Coronary artery (tissue), 2 donors: Measurements from ENCODE around the gene PIK3R2.
A peak's percentile ranks its signal among the peaks of the same experiment; 100 is the strongest.

ENCODE experiments used
- DNase-seq: peaks from one replicate; pipeline ENCODE4 v3.0.0-alpha.2; 2017; ENCODE audit warnings: low spot score
- H3K27ac ChIP-seq, 2 donors: fragments of 200-600 bp; sonication (generic); one replicate each; pipeline ENCODE4 v1.5.1; 2016 to 2019
- H3K4me3 ChIP-seq: fragments of 200-600 bp; sonication (generic); 2 replicates; pipeline ENCODE4 v1.5.1; 2016; ENCODE audit warnings: mild to moderate bottlenecking, moderate library complexity
- TF ChIP-seq, protein P1 (sequence below): fragments of 200-600 bp; sonication (generic); IDR thresholded peaks from one replicate; pipeline ENCODE4 v1.5.1; 2019; ENCODE audit warnings: antibody characterized with exemption

PIK3R2 gene

DNA sequence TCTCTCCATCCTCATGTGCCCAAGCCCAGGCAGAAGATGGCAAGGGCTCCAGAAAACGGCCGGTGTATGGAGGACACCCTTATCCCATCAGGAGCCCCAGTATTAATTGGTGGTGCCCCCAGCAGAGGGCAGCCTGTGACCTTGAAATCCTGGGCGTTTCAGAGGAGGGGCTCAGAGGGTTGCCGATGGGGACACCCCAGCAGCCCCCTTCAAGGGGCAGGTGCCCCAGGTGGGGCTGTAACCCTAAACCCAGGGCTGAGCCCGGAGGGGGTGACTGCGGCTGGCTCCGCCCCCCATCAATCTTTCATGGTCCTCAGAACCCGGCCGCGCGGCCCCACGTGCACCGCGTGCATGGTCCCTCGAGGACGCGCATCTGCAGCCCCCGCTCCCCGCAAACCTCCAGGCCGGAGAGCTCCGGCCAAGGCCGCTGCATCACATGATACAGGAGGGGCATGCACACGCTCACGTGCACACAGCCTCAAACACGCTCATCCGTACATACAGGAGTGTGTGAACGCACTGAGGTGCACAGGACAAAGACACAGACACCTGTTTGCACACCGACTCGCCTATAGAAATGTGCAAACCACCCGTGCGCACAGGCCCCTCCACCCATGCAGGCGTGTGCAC, 49.9 kb downstream of the PIK3R2 start:
- TF ChIP-seq, protein P1, sequence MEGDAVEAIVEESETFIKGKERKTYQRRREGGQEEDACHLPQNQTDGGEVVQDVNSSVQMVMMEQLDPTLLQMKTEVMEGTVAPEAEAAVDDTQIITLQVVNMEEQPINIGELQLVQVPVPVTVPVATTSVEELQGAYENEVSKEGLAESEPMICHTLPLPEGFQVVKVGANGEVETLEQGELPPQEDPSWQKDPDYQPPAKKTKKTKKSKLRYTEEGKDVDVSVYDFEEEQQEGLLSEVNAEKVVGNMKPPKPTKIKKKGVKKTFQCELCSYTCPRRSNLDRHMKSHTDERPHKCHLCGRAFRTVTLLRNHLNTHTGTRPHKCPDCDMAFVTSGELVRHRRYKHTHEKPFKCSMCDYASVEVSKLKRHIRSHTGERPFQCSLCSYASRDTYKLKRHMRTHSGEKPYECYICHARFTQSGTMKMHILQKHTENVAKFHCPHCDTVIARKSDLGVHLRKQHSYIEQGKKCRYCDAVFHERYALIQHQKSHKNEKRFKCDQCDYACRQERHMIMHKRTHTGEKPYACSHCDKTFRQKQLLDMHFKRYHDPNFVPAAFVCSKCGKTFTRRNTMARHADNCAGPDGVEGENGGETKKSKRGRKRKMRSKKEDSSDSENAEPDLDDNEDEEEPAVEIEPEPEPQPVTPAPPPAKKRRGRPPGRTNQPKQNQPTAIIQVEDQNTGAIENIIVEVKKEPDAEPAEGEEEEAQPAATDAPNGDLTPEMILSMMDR = no peak
- no peak for DNase-seq
- H3K27ac ChIP-seq = no peak overlapping the region
- peak overlapping the region; percentile 94 for H3K4me3 ChIP-seq

DNA sequence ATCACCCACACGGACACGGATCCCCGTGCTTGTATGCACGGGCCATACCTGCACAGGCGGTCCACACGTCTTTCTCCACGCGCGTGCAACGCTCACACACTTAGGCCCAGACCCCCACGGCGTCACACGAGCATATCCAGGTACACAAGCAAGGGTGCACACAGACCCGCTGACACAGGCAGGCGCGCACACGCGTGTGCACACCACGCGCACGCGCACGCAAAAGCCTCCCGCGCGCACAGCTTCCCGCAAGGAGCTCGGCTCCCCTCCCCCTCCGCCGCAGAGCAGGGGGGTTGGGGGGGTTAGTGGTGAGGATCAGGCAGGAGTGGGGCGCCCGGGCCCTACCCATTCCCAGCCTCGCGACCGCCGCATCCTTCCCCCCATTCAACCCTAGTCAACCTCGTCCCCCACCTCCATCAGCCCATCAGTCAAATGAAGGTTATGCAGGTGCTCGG, 50.5 kb downstream of the PIK3R2 start:
- DNase-seq = no peak
- TF ChIP-seq, protein P1 = no peak
- Histone ChIP-seq H3K27ac (peak overlapping the region; percentile 31 to 75), H3K4me3 (peak overlapping the region; percentile 94)

DNA sequence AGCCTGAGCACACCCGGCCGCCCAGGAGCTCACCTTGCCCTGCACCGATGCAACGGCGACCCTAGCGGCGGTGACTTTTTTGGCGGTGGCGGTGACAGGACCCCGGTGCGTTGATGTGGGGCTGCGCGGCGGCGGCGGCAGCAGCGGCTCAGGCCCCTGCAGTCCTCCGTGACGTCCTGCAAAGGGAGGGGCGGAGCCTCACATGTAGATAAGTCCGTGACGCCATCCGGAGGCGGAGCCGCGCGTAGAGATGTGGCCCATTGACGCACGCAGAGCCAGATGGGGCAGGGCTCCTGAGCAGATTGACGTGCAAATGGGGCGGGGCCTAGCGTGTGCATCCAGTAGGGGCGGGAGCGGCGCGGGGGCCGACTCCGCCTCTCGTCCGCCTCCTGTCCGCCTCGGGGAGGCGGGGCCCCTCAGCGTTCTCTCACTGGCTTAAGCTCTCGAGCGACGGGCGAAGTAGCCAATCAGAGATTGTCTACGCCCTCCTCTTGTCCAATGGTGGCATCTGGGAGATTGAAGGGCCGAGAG, 51.0 kb downstream of the PIK3R2 start, which contains the start of gene RAB3A:
TSS of gene RAB3A (minus strand) at position 180 of the 531 bp plus-strand sequence. CDS start 1,302 bp downstream, outside the sequence.
- peak within 1 kb of the TSS; percentile 93 to 97 for H3K27ac ChIP-seq
- peak within 1 kb of the TSS; percentile 94 for H3K4me3 ChIP-seq
- TF ChIP-seq, protein P1 = no peak
- peak; percentile 100 for DNase-seq

DNA sequence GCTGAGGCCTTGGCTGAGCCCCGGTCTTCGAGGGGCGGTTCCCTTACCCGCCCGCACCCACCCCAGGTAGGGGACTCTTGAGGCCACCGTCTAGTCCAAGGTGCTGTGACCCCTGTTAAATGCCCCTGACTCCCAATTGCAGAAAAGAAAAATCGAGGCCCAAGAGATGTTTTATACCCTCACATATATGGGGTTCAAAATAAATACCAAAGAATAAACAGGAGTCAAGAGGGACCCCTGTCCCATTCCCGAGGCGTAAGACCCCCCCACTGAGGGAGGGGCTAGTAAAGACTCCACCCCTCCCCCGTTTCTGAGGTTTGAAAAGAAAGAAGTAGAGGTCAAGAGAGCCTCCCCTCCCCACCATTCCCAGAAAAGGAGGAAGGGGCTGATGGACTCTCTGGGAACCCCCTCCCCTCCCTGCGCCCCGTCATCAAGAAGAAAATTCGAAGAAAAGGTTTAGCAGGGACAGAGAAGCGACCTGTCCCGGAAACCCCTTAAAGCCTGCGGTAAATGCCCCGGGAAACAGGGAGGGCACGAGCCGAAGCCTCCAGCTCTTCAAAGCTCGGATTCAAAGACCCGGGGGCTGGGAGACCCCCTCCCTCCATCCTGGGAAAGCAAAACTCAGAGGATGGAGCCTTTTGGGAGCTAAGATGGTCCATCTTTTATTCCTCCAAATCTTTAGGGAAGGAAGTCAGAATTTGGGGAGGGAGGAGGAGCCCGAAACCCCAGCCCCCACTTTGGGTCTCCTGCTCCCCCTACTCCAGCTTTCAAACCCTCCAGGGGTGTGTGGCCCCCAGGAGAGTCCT, 51.6 kb downstream of the PIK3R2 start:
- TF ChIP-seq, protein P1 = no peak
- H3K4me3 ChIP-seq = peak overlapping the region; percentile 69
- no peak for DNase-seq
- peak overlapping the region; percentile 93 to 97 for H3K27ac ChIP-seq

DNA sequence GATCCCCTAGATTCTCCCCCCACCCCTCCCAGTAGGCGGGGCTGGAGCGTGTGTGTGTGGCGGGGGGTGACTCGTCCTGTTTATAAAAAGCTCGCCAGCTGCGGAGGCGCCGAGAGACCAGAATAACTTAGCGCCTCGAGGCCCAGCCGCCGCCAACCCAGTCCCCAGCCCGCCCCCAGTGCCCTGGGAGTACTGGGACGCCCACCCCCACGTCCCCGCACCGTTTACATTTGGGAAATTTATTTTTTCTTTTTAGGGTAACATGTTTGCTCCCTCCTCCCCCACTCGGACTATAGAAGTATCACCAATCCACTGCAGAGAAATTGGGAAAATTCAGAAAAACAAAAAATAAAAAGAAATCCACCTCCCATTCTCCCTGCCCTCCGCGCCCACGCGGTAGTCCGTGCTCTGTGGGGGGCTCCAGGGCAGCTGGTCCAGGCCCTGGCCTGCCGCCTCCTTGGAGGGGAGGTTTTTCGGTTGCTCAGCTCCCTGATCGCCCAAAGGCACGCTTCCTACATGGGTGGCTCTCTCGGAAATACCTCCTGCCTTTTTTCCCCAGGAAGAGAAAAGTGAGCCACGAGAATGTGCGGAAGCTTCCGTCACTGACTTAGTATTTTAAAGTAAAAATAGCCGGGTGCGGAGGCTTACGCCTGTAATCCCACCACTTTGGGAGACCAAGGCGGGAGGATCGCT, 52.4 kb downstream of the PIK3R2 start:
- peak; percentile 91 for DNase-seq
- Histone ChIP-seq H3K4me3 (peak overlapping the region; percentile 69), H3K27ac (peak overlapping the region; percentile 93 to 97)
- TF ChIP-seq, protein P1 = no peak

DNA sequence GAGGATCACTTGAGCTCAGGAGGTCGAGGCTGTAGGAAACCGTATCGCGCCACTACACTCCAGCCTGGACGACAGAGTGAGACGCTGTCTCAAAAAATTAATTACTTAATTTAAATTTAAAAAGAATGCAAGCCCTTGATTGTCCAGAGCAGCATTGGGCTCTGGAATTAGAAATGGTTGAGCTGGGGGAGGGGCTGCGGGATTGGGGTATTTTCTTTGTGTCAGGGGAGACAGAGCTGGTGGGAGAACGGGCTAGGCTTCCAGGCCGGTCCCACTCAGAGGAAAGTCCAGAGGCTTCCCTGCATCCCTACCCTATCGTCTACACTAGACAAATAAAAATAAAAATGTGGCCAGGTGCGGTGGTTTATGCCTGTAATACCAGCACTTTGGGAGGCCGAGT, 53.1 kb downstream of the PIK3R2 start:
- peak overlapping the region; percentile 93 to 97 for H3K27ac ChIP-seq
- no peak for DNase-seq
- TF ChIP-seq, protein P1 = no peak
- H3K4me3 ChIP-seq = no peak overlapping the region
